ENCODE measurements around the gene PRKAR1B.

PRKAR1B gene

GRCh38 chr7:604884-605531 lies 122.1 kb downstream of the PRKAR1B start:
- H3K27ac ChIP-seq (ENCODE audit: low read length): no peak overlapping the region
- H3K27me3 ChIP-seq (ENCODE audit: insufficient read depth, low read length): no peaks in the 10 kb centered on the region
- H3K9me3 ChIP-seq (ENCODE audit: insufficient read depth, low read depth, low read length): no peaks in the 10 kb centered on the region
- no peak overlapping the region for H3K9ac ChIP-seq (ENCODE audit: low read depth, low read length)
- H3K4me1 ChIP-seq (ENCODE audit: insufficient read depth, low read length): no peaks in the 10 kb centered on the region
- H3K36me3 ChIP-seq (ENCODE audit: insufficient read depth, low read depth, low read length): peaks cover 6% of the 10 kb centered on the region
- no peak overlapping the region for H3K4me3 ChIP-seq (ENCODE audit: low read length)

GRCh38 chr7:604001-604883 lies 122.8 kb downstream of the PRKAR1B start:
- peaks cover 6% of the 10 kb centered on the region for H3K36me3 ChIP-seq (ENCODE audit: insufficient read depth, low read depth, low read length)
- no peak overlapping the region for H3K9ac ChIP-seq (ENCODE audit: low read depth, low read length)
- no peaks in the 10 kb centered on the region for H3K27me3 ChIP-seq (ENCODE audit: insufficient read depth, low read length)
- H3K9me3 ChIP-seq (ENCODE audit: insufficient read depth, low read depth, low read length): no peaks in the 10 kb centered on the region
- H3K4me3 ChIP-seq (ENCODE audit: low read length): no peak overlapping the region
- no peaks in the 10 kb centered on the region for H3K4me1 ChIP-seq (ENCODE audit: insufficient read depth, low read length)
- no peak overlapping the region for H3K27ac ChIP-seq (ENCODE audit: low read length)

DNA sequence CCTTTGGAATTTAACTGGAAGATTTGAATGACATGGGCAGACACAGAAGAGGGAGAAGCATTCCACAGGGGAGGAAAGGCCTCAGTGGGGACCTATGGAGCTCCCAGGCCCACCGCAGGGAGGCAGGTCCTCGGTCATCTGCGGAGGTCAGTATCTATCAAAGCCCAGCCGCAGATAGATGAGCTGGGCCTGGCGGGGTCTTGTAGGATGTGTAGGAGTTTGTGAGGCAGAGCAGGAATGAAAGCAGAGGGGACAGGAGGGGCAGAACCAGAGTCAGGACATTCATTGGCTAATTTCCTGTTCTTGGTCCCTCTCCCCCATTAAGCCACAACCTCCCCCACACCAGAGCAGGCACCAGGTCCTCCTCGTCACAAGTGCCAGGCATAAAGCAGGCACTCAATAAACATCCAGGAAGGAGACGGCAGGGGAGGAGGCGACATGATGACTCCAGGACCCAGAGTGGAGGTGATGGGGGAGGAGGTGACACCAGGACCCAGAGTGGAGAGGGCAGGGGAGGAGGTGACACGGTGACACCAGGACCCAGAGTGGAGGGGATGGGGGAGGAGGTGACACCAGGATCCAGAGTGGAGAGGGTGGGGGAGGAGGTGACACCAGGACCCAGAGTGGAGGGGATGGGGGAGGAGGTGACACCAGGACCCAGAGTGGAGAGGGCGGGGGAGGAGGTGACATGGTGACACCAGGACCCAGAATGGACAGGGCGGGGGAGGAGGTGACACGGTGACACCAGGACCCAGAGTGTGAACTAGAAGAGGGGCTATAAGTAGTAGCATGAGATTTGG lies 123.7 kb downstream of the PRKAR1B start:
- no peaks in the 10 kb centered on the region for H3K4me1 ChIP-seq (ENCODE audit: insufficient read depth, low read length)
- H3K27ac ChIP-seq (ENCODE audit: low read length): no peak overlapping the region
- no peaks in the 10 kb centered on the region for H3K9me3 ChIP-seq (ENCODE audit: insufficient read depth, low read depth, low read length)
- H3K4me3 ChIP-seq (ENCODE audit: low read length): no peak overlapping the region
- no peak overlapping the region for H3K9ac ChIP-seq (ENCODE audit: low read depth, low read length)
- no peaks in the 10 kb centered on the region for H3K27me3 ChIP-seq (ENCODE audit: insufficient read depth, low read length)
- H3K36me3 ChIP-seq (ENCODE audit: insufficient read depth, low read depth, low read length): peaks cover 6% of the 10 kb centered on the region

- Histone ChIP-seq H3K27ac (ENCODE audit: low read length) (no peak overlapping the region), H3K4me3 (ENCODE audit: low read length) (no peak overlapping the region)
Measured at GRCh38 chr7:602341-603141, 124.5 kb downstream of the PRKAR1B start.

DNA sequence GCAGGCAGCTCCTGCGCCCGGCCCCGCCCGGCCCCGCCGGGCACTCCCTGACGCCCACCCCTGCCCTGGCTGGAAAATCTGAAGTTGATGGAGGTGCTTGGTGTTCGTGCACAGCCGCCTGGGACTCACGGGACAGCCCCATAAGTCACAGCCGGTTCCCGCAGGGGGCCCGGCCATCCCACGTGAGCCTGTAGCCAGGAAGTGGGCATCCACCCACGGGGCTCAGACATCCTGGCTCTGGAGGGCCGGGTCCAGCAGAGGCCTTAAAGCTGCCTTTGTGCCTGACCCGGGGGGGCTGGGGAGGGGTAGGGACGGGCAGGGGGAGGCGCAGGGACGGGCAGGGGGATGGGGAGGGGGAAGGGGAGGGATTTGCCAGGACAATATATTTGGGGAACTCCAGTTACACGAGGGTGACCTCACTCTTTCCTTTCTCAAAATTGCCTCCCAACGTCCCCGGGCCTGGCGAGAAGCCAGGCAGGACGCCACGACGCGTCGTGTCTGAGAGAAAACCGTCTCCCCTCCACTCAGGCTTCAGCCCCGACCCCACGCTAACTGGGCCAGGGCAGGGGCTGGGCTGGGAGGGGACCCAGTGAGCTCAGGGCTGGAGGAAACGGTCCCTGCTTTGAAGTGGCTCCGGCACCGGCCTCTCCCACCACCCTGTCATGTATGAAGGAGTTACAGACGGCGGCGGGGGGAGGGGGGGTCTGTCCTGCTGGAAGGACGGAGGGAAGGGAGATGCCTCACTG lies 125.3 kb downstream of the PRKAR1B start:
- no peak overlapping the region for H3K27ac ChIP-seq (ENCODE audit: low read length)
- H3K27me3 ChIP-seq (ENCODE audit: insufficient read depth, low read length): no peaks in the 10 kb centered on the region
- no peaks in the 10 kb centered on the region for H3K4me1 ChIP-seq (ENCODE audit: insufficient read depth, low read length)
- no peak overlapping the region for H3K9ac ChIP-seq (ENCODE audit: low read depth, low read length)
- H3K9me3 ChIP-seq (ENCODE audit: insufficient read depth, low read depth, low read length): no peaks in the 10 kb centered on the region
- no peak overlapping the region for H3K4me3 ChIP-seq (ENCODE audit: low read length)
- H3K36me3 ChIP-seq (ENCODE audit: insufficient read depth, low read depth, low read length): peaks cover 6% of the 10 kb centered on the region

More at GRCh38 chr7:602341-603141, 124.5 kb downstream of the PRKAR1B start:
- Histone ChIP-seq H3K36me3 (ENCODE audit: insufficient read depth, low read depth, low read length) (peaks cover 6% of the 10 kb centered on the region), H3K9ac (ENCODE audit: low read depth, low read length) (no peak overlapping the region), H3K27me3 (ENCODE audit: insufficient read depth, low read length) (no peaks in the 10 kb centered on the region), H3K9me3 (ENCODE audit: insufficient read depth, low read depth, low read length) (no peaks in the 10 kb centered on the region), H3K4me1 (ENCODE audit: insufficient read depth, low read length) (no peaks in the 10 kb centered on the region)

DNA sequence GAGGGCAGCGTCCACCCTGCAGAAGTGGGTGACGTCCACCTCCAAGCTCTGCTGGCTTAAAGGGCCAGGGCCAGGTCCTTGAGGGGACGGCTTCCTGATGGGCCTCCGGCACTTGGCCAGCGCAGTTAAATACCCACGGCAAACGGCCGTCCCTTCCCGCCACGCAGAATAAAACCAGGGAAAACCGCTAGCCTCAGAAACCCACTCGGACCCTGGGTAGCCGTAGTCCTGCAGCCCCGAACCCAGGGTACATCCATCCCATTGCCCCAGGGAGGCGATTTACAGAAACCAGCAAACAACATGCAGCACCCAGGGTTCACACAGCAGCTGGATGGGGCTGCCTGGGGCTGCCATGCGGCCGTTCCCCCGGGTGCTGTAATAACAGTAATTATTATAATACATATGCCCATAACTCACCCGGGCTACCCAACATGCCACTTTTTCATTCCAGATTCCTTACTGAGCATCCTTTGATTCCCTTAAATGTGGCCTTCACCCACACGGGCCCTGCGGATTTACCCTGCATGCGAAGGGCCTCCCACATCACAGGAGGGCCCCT lies 126.0 kb downstream of the PRKAR1B start:
- H3K9me3 ChIP-seq (ENCODE audit: insufficient read depth, low read depth, low read length): no peaks in the 10 kb centered on the region
- H3K27me3 ChIP-seq (ENCODE audit: insufficient read depth, low read length): no peaks in the 10 kb centered on the region
- H3K4me1 ChIP-seq (ENCODE audit: insufficient read depth, low read length): no peaks in the 10 kb centered on the region
- no peak overlapping the region for H3K27ac ChIP-seq (ENCODE audit: low read length)
- no peak overlapping the region for H3K9ac ChIP-seq (ENCODE audit: low read depth, low read length)
- no peak overlapping the region for H3K4me3 ChIP-seq (ENCODE audit: low read length)
- H3K36me3 ChIP-seq (ENCODE audit: insufficient read depth, low read depth, low read length): peaks cover 6% of the 10 kb centered on the region

DNA sequence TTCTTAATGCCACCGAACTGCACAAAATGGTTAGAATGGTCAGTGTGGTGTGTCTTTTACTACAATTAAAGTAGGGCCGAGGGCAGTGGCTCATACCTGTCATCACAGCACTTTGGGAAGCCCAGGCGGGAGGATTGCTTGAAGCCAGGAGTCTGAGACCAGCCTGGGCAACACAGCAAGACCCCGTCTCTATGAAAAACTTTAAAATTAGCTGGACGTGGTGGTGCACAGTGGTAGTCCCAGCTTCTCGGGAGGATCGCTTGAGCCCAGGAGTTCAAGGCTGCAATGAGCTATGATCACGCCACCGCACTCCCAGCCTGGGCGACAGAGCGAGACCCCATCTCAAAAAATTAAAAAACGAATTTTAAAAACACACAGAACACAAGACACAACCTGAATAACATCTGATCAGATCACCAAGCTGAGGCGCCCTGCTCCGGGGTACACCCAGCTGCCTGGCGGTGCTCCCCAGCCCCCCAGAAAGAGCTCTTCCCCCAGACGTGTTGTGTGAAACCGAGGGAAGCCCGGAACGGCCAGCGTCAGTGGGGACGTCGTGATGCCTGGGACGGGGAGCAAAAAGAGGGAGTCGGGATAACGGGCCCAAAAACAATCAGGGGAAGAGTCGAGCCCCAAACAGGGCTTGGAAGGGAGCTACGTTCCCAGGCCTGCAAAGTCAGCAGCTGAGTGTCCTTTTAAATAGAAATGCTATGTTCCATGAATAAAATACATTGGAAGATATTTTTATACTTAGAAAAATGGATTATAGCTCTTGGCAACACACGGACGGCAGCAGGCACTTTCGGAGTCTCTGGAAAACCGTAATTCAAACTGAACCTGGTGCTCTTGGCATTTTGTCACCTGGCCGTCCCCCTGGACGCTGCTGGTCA lies 126.7 kb downstream of the PRKAR1B start:
- H3K4me3 ChIP-seq (ENCODE audit: low read length): no peak overlapping the region
- H3K9ac ChIP-seq (ENCODE audit: low read depth, low read length): no peak overlapping the region
- no peaks in the 10 kb centered on the region; the same call in 1 of the 2 replicates for H3K36me3 ChIP-seq (ENCODE audit: insufficient read depth, low read depth, low read length)
- no peaks in the 10 kb centered on the region for H3K27me3 ChIP-seq (ENCODE audit: insufficient read depth, low read length)
- no peaks in the 10 kb centered on the region for H3K9me3 ChIP-seq (ENCODE audit: insufficient read depth, low read depth, low read length)
- H3K4me1 ChIP-seq (ENCODE audit: insufficient read depth, low read length): no peaks in the 10 kb centered on the region
- H3K27ac ChIP-seq (ENCODE audit: low read length): no peak overlapping the region

DNA sequence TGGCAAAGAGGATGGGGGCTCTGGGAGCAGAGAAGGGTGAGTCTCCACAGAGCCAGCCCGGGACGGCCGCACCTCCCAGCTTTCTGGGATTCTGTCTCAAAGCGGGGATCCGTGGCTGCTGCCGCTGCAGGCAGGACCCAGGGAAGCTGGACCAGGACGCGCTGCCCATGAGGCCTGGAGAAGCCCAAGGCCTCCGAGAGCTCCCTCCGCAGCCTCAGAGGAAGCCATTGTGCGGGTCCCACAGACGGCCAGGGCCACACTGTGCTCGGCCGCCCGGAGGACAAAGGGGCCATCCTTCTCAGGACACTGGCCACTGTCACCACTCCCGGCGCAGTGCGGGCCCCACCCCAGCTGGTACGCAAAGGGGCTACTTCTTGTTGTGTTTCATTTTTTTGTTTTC lies 128.2 kb downstream of the PRKAR1B start:
- no peaks in the 10 kb centered on the region for H3K9me3 ChIP-seq (ENCODE audit: insufficient read depth, low read depth, low read length)
- H3K36me3 ChIP-seq (ENCODE audit: insufficient read depth, low read depth, low read length): 0 out of 2 replicates have a peak, but pooled peaks cover 5% of the 10 kb centered on the region
- no peaks in the 10 kb centered on the region for H3K27me3 ChIP-seq (ENCODE audit: insufficient read depth, low read length)
- no peak overlapping the region for H3K4me3 ChIP-seq (ENCODE audit: low read length)
- no peaks in the 10 kb centered on the region for H3K4me1 ChIP-seq (ENCODE audit: insufficient read depth, low read length)
- no peak overlapping the region for H3K27ac ChIP-seq (ENCODE audit: low read length)
- no peak overlapping the region for H3K9ac ChIP-seq (ENCODE audit: low read depth, low read length)

DNA sequence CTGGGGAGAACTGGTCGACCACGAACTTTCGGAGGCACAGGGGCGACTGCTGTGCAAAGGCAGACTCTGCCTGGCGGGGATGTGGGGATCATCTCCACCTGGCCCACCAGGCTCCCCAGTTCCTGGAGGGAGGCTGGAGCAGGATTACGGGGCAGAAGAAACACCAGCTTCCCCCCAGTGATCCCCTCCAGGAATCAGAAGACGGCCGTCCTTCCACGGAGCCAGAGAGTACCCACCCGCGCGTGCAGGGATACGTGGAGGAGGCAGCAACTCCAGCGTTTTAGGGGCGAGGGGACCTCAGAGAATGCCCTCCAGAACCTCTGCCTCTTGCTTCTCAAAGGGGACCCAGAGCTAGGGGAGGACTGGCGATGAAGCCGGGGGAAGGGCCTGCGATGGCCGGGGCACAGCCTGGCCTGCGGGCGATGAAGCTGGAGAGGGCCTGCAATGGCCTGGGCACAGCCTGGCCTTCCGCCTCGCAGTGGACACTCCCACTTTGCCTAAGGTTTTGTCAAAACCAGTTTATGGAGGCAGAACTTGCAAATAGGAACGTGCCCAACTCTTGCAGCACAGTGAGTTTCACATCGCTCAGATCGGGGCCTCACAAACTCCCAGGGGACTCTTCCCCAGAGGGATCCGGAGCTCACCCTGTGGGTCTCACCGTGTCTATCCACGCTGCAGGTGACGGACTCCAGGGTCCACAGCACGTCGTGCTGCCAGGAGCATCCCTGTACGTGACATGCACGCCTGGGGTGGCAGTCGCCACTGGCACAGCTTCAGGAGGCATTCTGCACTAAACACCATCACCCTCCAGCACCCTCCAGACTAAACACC lies 129.5 kb downstream of the PRKAR1B start:
- Histone ChIP-seq H3K4me3 (ENCODE audit: low read length) (no peak overlapping the region), H3K9ac (ENCODE audit: low read depth, low read length) (no peak overlapping the region), H3K36me3 (ENCODE audit: insufficient read depth, low read depth, low read length) (0 out of 2 replicates have a peak, but pooled peaks cover 5% of the 10 kb centered on the region), H3K27me3 (ENCODE audit: insufficient read depth, low read length) (no peaks in the 10 kb centered on the region), H3K9me3 (ENCODE audit: insufficient read depth, low read depth, low read length) (no peaks in the 10 kb centered on the region), H3K27ac (ENCODE audit: low read length) (no peak overlapping the region), H3K4me1 (ENCODE audit: insufficient read depth, low read length) (no peaks in the 10 kb centered on the region)

Measured in iPS-20b (cell line).